Esophagus squamous epithelium (tissue), 4 donors: ENCODE results near the gene SPTLC3.

Source experiments
- POLR2A ChIP-seq, 4 donors: fragments of 450-650 bp; IDR thresholded peaks; one replicate each; pipeline ENCODE4 v1.6.1; 2017; ENCODE audit warnings: antibody characterized with exemption in 4 of 4, mild to moderate bottlenecking in 4 of 4, moderate library complexity in 3 of 4
- TF ChIP-seq, protein P1 (sequence below), 6 experiments: fragments of 450-650 bp in 4 of 6; fragments of 200-600 bp in 2 of 6; sonication (generic) in 2 of 6; IDR thresholded peaks; one replicate each; pipeline ENCODE4 v1.5.1; 2016 to 2019; ENCODE audit warnings: antibody characterized with exemption in 6 of 6, mild to moderate bottlenecking in 4 of 6, moderate library complexity in 4 of 6

DNA sequence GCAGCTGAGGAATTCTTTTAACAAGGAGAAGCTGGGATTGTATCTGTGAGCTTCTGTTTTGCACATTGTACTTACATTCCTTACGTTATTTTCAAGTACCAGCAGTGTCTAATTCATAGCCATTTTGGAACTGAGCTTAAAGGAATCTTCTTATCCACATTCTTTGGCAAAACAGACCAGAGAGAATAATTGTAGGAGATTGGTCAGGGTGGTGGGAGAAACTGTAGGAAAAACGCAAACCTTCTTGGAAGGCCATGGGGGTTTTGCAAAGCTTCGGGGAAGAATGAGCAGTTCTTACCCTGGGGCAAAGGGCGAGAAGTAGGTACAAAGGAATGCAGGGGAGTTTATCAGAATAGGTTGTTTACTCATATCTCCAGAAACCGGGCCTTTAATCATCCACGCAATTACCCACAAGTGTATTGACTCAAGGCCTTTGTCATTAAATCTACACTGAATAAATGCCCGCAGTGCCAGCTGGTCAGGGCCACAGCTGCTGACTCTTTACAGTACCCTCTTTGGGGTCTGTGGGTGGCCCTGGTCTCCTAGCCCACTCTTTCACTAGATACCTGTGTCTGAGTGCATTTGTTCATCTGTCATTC, 39.6 kb upstream of the SPTLC3 start:
- no peak for TF ChIP-seq POLR2A (IDR thresholded peaks at IDR 0.05)
- TF ChIP-seq, protein P1, sequence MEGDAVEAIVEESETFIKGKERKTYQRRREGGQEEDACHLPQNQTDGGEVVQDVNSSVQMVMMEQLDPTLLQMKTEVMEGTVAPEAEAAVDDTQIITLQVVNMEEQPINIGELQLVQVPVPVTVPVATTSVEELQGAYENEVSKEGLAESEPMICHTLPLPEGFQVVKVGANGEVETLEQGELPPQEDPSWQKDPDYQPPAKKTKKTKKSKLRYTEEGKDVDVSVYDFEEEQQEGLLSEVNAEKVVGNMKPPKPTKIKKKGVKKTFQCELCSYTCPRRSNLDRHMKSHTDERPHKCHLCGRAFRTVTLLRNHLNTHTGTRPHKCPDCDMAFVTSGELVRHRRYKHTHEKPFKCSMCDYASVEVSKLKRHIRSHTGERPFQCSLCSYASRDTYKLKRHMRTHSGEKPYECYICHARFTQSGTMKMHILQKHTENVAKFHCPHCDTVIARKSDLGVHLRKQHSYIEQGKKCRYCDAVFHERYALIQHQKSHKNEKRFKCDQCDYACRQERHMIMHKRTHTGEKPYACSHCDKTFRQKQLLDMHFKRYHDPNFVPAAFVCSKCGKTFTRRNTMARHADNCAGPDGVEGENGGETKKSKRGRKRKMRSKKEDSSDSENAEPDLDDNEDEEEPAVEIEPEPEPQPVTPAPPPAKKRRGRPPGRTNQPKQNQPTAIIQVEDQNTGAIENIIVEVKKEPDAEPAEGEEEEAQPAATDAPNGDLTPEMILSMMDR (IDR thresholded peaks at IDR 0.05): no peak
